Measurements from ENCODE around the gene PEX5L. TPM values are rescaled to one million over a fixed set of nuclear protein-coding genes. Genes with fewer than 3 reads are reported as not detected.

PEX5L gene
- total and polyA plus RNA-seq, 9 donors: 0.30 to 8.6 (median 1.1) TPM

GRCh38 chr3:179880868-179881267 lies 155.9 kb downstream of the PEX5L start:
- no peaks in the 10 kb centered on the region for H3K9me3 ChIP-seq
- no peaks in the 10 kb centered on the region for H3K27me3 ChIP-seq
- no peak for TF ChIP-seq POLR2A (IDR thresholded peaks at IDR 0.05)
- TF ChIP-seq EP300 (IDR thresholded peaks at IDR 0.05): no peak
- TF ChIP-seq, protein P1, sequence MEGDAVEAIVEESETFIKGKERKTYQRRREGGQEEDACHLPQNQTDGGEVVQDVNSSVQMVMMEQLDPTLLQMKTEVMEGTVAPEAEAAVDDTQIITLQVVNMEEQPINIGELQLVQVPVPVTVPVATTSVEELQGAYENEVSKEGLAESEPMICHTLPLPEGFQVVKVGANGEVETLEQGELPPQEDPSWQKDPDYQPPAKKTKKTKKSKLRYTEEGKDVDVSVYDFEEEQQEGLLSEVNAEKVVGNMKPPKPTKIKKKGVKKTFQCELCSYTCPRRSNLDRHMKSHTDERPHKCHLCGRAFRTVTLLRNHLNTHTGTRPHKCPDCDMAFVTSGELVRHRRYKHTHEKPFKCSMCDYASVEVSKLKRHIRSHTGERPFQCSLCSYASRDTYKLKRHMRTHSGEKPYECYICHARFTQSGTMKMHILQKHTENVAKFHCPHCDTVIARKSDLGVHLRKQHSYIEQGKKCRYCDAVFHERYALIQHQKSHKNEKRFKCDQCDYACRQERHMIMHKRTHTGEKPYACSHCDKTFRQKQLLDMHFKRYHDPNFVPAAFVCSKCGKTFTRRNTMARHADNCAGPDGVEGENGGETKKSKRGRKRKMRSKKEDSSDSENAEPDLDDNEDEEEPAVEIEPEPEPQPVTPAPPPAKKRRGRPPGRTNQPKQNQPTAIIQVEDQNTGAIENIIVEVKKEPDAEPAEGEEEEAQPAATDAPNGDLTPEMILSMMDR (IDR thresholded peaks at IDR 0.05): no peak
- 61 to 65% (median 63%) methylated on average over 4 of the region's 4 CpGs for WGBS, 3 donors
- no peak overlapping the region for H3K27ac ChIP-seq
- H3K4me3 ChIP-seq: no peak overlapping the region
- H3K4me1 ChIP-seq (ENCODE audit: insufficient read depth): no peaks in the 10 kb centered on the region
- H3K36me3 ChIP-seq: no peaks in the 10 kb centered on the region
- DNase-seq: no peak
- intact Hi-C loops (cut with DNase I): no loop called here

GRCh38 chr3:179876440-179876839 lies 160.3 kb downstream of the PEX5L start:
- no peaks in the 10 kb centered on the region for H3K4me1 ChIP-seq (ENCODE audit: insufficient read depth)
- 82 to 86% (median 85%) methylated on average over 3 of the region's 3 CpGs for WGBS, 3 donors
- no peak for TF ChIP-seq POLR2A (IDR thresholded peaks at IDR 0.05)
- TF ChIP-seq, protein P1 (IDR thresholded peaks at IDR 0.05): no peak
- no peaks in the 10 kb centered on the region for H3K9me3 ChIP-seq
- no peaks in the 10 kb centered on the region for H3K27me3 ChIP-seq
- no peak for DNase-seq
- H3K36me3 ChIP-seq: no peaks in the 10 kb centered on the region
- no peak overlapping the region for H3K27ac ChIP-seq
- intact Hi-C loops (cut with DNase I): no loop called here
- no peak overlapping the region for H3K4me3 ChIP-seq

DNA sequence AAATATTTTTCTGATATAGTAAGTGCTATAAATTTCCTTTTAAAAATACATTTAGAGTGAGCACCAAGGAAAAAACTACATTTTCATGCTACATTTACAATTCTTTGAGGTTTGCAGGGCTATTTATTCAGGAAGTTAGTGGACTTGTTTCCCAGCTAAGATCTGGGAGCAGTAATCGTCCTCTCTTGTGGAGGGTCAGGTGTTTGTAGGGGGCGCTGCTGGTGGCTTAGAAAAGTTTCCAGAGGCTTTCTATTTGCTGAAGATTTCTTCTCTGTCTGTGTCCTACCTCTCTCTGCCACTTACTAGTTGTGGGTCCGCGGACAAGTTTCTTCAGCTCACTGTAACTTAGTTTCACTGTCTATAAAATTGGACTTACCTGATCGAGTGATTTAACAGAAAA lies 163.9 kb downstream of the PEX5L start:
- 59 to 70% (median 69%) methylated on average over 5 of the region's 5 CpGs for WGBS, 3 donors
- Histone ChIP-seq H3K9me3 (no peaks in the 10 kb centered on the region), H3K36me3 (no peaks in the 10 kb centered on the region), H3K4me3 (no peak overlapping the region), H3K27ac (no peak overlapping the region), H3K27me3 (no peaks in the 10 kb centered on the region), H3K4me1 (ENCODE audit: insufficient read depth) (no peaks in the 10 kb centered on the region)
- DNase-seq: no peak
- TF ChIP-seq POLR2A (IDR thresholded peaks at IDR 0.05) (no peak), EP300 (IDR thresholded peaks at IDR 0.05) (no peak)
- TF ChIP-seq, protein P1 (IDR thresholded peaks at IDR 0.05): no peak
- intact Hi-C loops (cut with DNase I): no loop called here

DNA sequence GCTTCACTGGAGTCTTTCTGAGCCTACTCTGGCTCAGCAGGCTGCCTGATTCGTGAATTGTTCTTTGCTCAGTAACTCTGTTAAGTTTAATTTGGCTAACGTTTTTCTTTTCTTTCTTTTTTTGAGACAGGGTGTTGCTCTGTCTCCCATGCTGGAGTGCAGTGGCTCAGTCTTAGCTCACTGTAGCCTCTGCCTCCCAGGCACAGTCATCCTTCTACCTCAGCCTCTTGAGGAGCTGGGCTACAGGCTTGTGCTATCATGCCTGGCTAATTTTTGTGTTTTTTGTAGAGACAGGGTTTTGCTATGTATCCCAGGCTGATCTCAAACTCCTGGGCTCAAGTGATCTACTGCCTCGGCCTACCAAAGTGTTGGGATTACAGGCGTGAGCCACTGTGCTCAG lies 165.0 kb downstream of the PEX5L start:
- intact Hi-C loops (cut with DNase I): no loop called here
- WGBS, 3 donors: 75 to 85% (median 82%) methylated on average over 4 of the region's 4 CpGs

More for the DNA sequence above, 165.0 kb downstream of the PEX5L start:
- no peaks in the 10 kb centered on the region for H3K27me3 ChIP-seq
- no peak for DNase-seq
- no peaks in the 10 kb centered on the region for H3K36me3 ChIP-seq
- no peaks in the 10 kb centered on the region for H3K9me3 ChIP-seq
- H3K27ac ChIP-seq: no peak overlapping the region
- H3K4me1 ChIP-seq (ENCODE audit: insufficient read depth): no peaks in the 10 kb centered on the region
- H3K4me3 ChIP-seq: no peak overlapping the region
- TF ChIP-seq, protein P1 (IDR thresholded peaks at IDR 0.05): no peak
- TF ChIP-seq EP300 (IDR thresholded peaks at IDR 0.05): no peak
- TF ChIP-seq POLR2A (IDR thresholded peaks at IDR 0.05): no peak
